ENCODE results near the gene PIP5KL1.

DNA sequence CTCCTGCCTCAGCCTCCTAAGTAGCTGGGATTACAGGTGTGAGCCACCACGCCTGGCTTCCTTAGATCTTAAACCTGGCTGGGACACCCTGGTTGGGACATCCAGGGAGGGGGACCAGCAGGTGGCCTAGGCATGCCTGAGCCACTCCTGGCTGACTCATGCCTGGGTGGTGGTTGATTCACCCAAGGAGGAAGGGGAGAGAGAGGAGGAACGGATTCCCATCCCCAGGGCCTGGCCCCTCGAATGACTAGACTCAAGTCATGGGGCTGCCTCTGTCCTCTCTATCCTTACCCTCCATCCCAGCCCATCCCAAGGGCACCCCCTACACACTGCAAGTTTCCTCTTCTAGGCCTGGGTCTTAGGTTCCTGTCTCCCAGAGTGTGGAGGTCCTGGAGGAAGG lies 37.5 kb upstream of the PIP5KL1 start:
- TF ChIP-seq EP300 (IDR thresholded peaks at IDR 0.05; ENCODE audit: borderline replicate concordance) (peak; percentile 49; the same call in 1 of the 2 replicates), ZBTB7A (IDR thresholded peaks at IDR 0.05; ENCODE audit: low read depth) (0 out of 2 replicates have a peak, but pooled peaks have one; percentile 39), FOXM1 (IDR thresholded peaks at IDR 0.05; ENCODE audit: borderline replicate concordance, low read depth) (no peak), RAD21 (IDR thresholded peaks at IDR 0.05; ENCODE audit: low read depth) (no peak), TAF1 (IDR thresholded peaks at IDR 0.05; ENCODE audit: low read depth) (no peak), TEAD4 (IDR thresholded peaks at IDR 0.05) (0 out of 2 replicates have a peak, but pooled peaks have one; percentile 28), CEBPB (IDR thresholded peaks at IDR 0.05) (no peak), EGR1 (IDR thresholded peaks at IDR 0.05) (no peak), TCF12 (IDR thresholded peaks at IDR 0.05; ENCODE audit: low read depth) (no peak), CREB1 (IDR thresholded peaks at IDR 0.05; ENCODE audit: low read depth) (no peak), NFIC (IDR thresholded peaks at IDR 0.05) (peak; percentile 44; the same call in 1 of the 2 replicates)
- TF ChIP-seq, protein P1, sequence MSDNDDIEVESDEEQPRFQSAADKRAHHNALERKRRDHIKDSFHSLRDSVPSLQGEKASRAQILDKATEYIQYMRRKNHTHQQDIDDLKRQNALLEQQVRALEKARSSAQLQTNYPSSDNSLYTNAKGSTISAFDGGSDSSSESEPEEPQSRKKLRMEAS (IDR thresholded peaks at IDR 0.05) = 0 out of 2 replicates have a peak, but pooled peaks have one; percentile 32
- TF ChIP-seq, protein P2, sequence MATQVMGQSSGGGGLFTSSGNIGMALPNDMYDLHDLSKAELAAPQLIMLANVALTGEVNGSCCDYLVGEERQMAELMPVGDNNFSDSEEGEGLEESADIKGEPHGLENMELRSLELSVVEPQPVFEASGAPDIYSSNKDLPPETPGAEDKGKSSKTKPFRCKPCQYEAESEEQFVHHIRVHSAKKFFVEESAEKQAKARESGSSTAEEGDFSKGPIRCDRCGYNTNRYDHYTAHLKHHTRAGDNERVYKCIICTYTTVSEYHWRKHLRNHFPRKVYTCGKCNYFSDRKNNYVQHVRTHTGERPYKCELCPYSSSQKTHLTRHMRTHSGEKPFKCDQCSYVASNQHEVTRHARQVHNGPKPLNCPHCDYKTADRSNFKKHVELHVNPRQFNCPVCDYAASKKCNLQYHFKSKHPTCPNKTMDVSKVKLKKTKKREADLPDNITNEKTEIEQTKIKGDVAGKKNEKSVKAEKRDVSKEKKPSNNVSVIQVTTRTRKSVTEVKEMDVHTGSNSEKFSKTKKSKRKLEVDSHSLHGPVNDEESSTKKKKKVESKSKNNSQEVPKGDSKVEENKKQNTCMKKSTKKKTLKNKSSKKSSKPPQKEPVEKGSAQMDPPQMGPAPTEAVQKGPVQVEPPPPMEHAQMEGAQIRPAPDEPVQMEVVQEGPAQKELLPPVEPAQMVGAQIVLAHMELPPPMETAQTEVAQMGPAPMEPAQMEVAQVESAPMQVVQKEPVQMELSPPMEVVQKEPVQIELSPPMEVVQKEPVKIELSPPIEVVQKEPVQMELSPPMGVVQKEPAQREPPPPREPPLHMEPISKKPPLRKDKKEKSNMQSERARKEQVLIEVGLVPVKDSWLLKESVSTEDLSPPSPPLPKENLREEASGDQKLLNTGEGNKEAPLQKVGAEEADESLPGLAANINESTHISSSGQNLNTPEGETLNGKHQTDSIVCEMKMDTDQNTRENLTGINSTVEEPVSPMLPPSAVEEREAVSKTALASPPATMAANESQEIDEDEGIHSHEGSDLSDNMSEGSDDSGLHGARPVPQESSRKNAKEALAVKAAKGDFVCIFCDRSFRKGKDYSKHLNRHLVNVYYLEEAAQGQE (IDR thresholded peaks at IDR 0.05; ENCODE audit: low read depth) = no peak
